NCI-H524 treated with DMSO at 0.1 percent for 48 hours (cell line): ENCODE measurements around the gene PSMD2.
A peak's percentile ranks its signal among the peaks of the same experiment; 100 is the strongest.
"Not testable (repeated sequence)": the region's sequence is repeated elsewhere in the genome, so short reads cannot be mapped to it uniquely, and the experiment has no call there.

Source experiments
- DNase-seq: peaks from one replicate; lab custom pipeline; 2025; lab: John Stamatoyannopoulos, UW

PSMD2 gene

GRCh38 chr3:184298759-184299487, at the start of gene PSMD2:
Gene PSMD2 (plus strand): TSS chr3:184299241. CDS start chr3:184299267, 26 bp downstream.
- DNase-seq = peak; percentile 93

- peak; percentile 99 for DNase-seq
Measured at GRCh38 chr3:184249412-184250166, 49.5 kb upstream of the PSMD2 start, which contains the start of gene EEF1AKMT4. Gene EEF1AKMT4 (plus strand): TSS chr3:184249672. CDS start chr3:184249695, 23 bp downstream.

- peak; percentile 78 for DNase-seq
Measured at GRCh38 chr3:184250167-184250828, 48.7 kb upstream of the PSMD2 start.

GRCh38 chr3:184255291-184256039, 43.6 kb upstream of the PSMD2 start:
- peak; percentile 95 for DNase-seq

- no peak for DNase-seq
Measured at GRCh38 chr3:184257083-184257915, 41.7 kb upstream of the PSMD2 start.

DNA sequence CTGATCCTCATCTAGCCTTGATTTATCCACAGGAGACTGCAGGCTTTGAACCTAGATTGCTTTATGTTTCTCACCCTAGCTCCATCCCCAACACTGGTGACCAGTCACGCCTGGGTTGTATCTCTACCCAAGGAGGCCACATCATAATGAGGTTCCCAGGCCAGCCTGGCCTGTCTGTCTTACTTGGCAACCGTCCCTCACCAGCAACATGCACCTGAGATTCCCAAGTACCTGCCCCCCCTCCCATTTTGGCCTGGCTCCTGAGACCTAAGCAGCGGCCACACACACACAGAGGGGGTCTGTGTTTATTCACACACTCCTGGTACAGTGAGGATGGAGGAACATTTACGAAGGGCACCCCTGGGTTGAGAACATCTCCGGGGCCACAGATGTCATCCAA, 40.1 kb upstream of the PSMD2 start:
- no peak for DNase-seq

DNA sequence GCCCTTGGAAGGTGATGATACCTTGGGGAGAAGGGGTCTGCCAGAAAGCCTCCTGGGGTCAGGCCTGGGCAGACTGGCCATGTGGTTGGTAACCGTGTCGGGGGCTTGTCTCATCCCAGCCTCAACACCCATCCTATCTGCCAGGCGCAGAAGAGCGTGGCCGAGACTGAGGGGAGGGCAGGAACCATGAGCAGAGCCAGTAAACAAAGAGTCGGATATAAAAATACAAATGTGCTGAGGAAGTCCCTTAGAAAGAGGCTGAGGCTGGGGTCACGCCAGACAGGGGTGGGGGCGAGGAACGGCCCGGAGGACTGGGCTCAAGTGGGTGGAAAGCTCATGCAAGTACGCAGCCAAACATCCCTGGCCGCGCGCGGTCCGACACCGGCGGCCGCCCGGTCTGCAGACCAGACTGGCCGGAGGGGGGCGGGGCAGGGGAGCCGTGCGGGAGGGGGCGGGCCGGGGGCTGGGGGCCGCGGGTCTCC, 39.6 kb upstream of the PSMD2 start:
- DNase-seq = no peak

- peak; percentile 15 for DNase-seq
Measured at GRCh38 chr3:184259878-184260723, 38.9 kb upstream of the PSMD2 start.

DNA sequence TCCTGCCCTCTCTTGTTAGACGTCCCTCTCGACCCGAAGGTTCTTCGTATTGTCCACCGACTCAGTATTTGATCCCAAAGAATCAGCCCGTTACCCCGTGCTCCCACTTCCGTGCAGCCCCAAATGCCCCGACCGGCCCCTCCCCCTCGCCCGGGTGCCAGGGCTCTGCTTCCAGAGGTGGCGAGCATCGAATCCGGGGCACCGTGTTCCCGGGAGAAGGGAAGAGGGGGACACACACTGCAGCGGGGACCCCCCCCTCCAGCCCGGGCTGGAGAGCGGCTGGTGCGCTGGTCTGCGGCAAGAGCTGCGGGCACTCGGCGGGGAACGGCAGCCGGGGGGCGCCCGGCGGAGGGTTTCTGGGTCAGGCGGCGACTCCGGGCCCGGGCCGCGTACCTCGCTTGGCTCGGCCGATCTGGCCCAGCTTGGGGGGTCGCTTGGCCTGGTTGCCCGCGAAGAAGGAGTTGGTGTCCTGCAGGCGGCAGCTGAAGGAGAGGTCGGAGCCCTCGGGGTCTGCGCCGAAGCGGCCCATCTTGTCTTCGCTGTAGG, 38.2 kb upstream of the PSMD2 start:
- no peak for DNase-seq

- DNase-seq = peak; percentile 75
Measured at GRCh38 chr3:184261270-184261853, 37.7 kb upstream of the PSMD2 start, which contains the start of gene CAMK2N2. Gene CAMK2N2 (minus strand): TSS chr3:184261553. CDS start chr3:184261285, 268 bp downstream.

GRCh38 chr3:184261854-184262763, 36.9 kb upstream of the PSMD2 start:
- peak; percentile 56 for DNase-seq

DNA sequence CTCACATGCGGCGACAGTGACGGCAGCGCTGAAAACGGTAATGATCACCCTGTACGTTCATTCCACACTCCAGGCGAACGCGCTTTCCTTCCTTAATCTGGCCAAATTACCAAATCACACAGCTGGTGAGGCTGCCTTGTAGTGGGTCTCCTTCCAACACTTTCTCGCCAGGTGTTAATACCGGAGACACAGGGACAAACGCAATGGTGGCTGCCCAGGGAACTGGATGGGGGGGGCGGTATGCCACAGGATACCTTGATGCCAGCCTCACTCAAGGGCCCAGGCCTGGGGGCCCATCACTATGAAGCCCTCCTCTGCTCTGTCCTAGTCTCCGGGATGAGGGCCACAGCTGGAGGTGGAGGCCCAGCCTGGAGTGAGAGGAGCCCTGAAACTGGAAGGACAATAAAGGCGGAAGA, 36.3 kb upstream of the PSMD2 start:
- DNase-seq = peak; percentile 20

GRCh38 chr3:184267249-184267648, 31.8 kb upstream of the PSMD2 start:
- not testable (repeated sequence) for DNase-seq

DNA sequence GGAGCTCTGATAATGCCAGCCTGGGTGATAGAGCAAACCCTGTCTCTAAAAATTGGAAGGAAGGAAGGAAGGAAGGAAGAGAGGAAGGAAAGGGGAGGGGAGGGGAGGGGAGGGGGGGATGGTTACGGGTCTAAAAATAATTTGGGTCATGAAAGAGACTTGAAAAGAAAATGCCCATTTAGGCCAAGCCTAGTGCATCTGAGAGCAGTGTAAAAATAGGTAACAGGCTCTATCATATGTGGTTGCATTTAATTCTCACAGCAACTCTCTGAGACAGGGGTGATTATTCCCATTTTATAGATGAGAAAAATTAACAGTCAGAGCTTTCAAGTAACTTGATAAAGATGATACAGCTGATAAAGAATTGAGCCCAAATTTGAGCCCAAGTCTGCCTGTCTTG, 26.8 kb upstream of the PSMD2 start:
- DNase-seq = no peak

DNA sequence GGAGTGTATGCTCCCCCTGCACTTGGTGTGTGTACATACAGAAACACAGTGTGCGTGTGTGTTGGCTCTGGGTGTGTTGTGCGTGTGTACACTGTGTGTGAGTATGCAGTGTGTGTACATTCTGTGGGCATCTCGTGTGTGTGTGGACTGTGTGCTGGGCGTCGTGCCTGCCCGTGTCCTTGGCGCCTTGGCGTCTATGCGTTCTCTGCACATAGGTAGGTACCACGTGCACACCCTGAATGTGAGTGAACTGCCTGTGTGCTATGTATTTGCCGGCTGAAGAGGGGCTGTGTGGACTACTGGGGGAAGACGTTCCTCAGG, 23.7 kb upstream of the PSMD2 start:
- no peak for DNase-seq

- no peak for DNase-seq
Measured at GRCh38 chr3:184275961-184276910, 22.8 kb upstream of the PSMD2 start, which contains the start of gene ECE2. Gene ECE2 (plus strand): TSS chr3:184276022. CDS start chr3:184276154, 132 bp downstream.

DNA sequence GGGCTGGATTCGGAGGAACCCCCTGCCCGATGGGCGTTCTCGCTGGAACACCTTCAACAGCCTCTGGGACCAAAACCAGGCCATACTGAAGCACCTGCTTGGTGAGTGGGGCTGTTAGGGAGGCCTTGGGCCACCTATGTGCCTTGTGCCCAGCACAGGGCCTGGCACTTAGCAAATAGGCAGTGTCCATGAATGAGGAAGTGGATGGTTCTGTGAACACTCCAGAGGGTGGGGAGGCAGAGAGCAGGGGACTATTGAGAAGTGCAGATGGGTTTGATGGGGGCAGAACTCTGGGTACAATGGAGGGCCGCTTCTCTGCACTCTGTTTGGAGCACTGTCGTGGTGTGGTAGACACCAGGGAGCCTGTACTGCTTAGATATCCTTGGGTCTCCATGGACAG, 21.7 kb upstream of the PSMD2 start:
- no peak for DNase-seq
